Neuronal stem cell (in vitro differentiated cells): ENCODE measurements around the gene PSMA8. TPM values are rescaled to one million over a fixed set of nuclear protein-coding genes. Genes with fewer than 3 reads are reported as not detected.
A peak's percentile ranks its signal among the peaks of the same experiment; 100 is the strongest.

Source experiments
- DNase-seq: peaks from one replicate; pipeline ENCODE4 v3.0.0-alpha.2; 2013; ENCODE audit warnings: low spot score
- H2AFZ ChIP-seq: one replicate; pipeline ENCODE4 v1.6.1; 2013; ENCODE audit warnings: mild to moderate bottlenecking, low read length, inconsistent platforms
- H2AK5ac ChIP-seq: 2 replicates; pipeline ENCODE4 v1.6.1; 2013; ENCODE audit warnings: low read depth, mild to moderate bottlenecking, inconsistent platforms, low read length, moderate library complexity, mixed read lengths
- H2BK120ac ChIP-seq: 2 replicates; pipeline ENCODE4 v1.6.1; 2013; ENCODE audit warnings: low read depth, mild to moderate bottlenecking, inconsistent platforms, low read length, moderate library complexity, mixed read lengths
- H2BK12ac ChIP-seq: one replicate; pipeline ENCODE4 v1.6.1; 2013; ENCODE audit warnings: low read length, inconsistent platforms
- H2BK15ac ChIP-seq: 2 replicates; pipeline ENCODE4 v1.6.1; 2013; ENCODE audit warnings: mild to moderate bottlenecking, low read length, inconsistent platforms, mixed read lengths
- H2BK5ac ChIP-seq: one replicate; pipeline ENCODE4 v1.6.1; 2013; ENCODE audit warnings: inconsistent platforms, mild to moderate bottlenecking, low read length, moderate library complexity
- H3K14ac ChIP-seq: one replicate; pipeline ENCODE4 v1.6.1; 2013; ENCODE audit warnings: low read length, inconsistent platforms
- H3K18ac ChIP-seq: 2 replicates; pipeline ENCODE4 v1.6.1; 2013; ENCODE audit warnings: low read length, inconsistent platforms
- H3K23ac ChIP-seq: 2 replicates; pipeline ENCODE4 v1.6.1; 2013; ENCODE audit warnings: low read depth, mild to moderate bottlenecking, mixed read lengths, low read length, inconsistent platforms; ENCODE audit not compliant: poor library complexity
- H3K27ac ChIP-seq: replicated peaks from 3 replicates; pipeline ENCODE4 v1.5.1; 2013; ENCODE audit warnings: low read length, inconsistent platforms
- H3K27me3 ChIP-seq, 3 experiments: 2 replicates each; pipeline ENCODE4 v1.6.1; 2013; ENCODE audit warnings: low read length in 3 of 3, mild to moderate bottlenecking in 2 of 3, inconsistent platforms in 1 of 3, low read depth in 1 of 3, mixed read lengths in 1 of 3, moderate library complexity in 1 of 3; ENCODE audit not compliant: control insufficient read depth in 3 of 3, insufficient read depth in 3 of 3
- H3K36me3 ChIP-seq, 2 donors: replicated peaks in 1 of 2; 2 replicates each; pipeline ENCODE4 v1.6.1; 2013; ENCODE audit warnings: low read length in 2 of 2; ENCODE audit not compliant: control insufficient read depth in 2 of 2, insufficient read depth in 2 of 2
- H3K4ac ChIP-seq: 2 replicates; pipeline ENCODE4 v1.6.1; 2013; ENCODE audit warnings: inconsistent platforms, mild to moderate bottlenecking, low read length, moderate library complexity
- H3K4me1 ChIP-seq, 2 donors: 1 replicate in 1 of 2; 2 replicates in 1 of 2; pipeline ENCODE4 v1.6.1; 2013; ENCODE audit warnings: low read length in 2 of 2, low read depth in 1 of 2; ENCODE audit not compliant: control insufficient read depth in 2 of 2, insufficient read depth in 1 of 2
- H3K4me2 ChIP-seq: one replicate; pipeline ENCODE4 v1.6.1; 2013; ENCODE audit warnings: mild to moderate bottlenecking, low read length, inconsistent platforms; ENCODE audit not compliant: insufficient read depth, poor library complexity, severe bottlenecking
- H3K4me3 ChIP-seq, 2 donors: 2 replicates each; pipeline ENCODE4 v1.5.1; 2013; ENCODE audit warnings: low read length in 2 of 2, mild to moderate bottlenecking in 2 of 2, inconsistent platforms in 1 of 2, moderate library complexity in 1 of 2
- H3K79me1 ChIP-seq: one replicate; pipeline ENCODE4 v1.6.1; 2013; ENCODE audit warnings: low read depth, mild to moderate bottlenecking, inconsistent platforms, low read length, moderate library complexity
- H3K9ac ChIP-seq: one replicate; pipeline ENCODE4 v1.6.1; 2013; ENCODE audit warnings: mild to moderate bottlenecking, low read depth, low read length, inconsistent platforms; ENCODE audit not compliant: poor library complexity
- H3K9me3 ChIP-seq, 2 donors: replicated peaks in 1 of 2; 2 replicates each; pipeline versions ENCODE3 to v1.6.1; 2013; ENCODE audit warnings: low read length in 2 of 2, mild to moderate bottlenecking in 2 of 2, inconsistent platforms in 1 of 2, low read depth in 1 of 2, mixed read lengths in 1 of 2, moderate library complexity in 1 of 2; ENCODE audit not compliant: control insufficient read depth in 2 of 2, insufficient read depth in 1 of 2
- H4K8ac ChIP-seq: one replicate; pipeline ENCODE4 v1.6.1; 2013; ENCODE audit warnings: low read depth, mild to moderate bottlenecking, inconsistent platforms, low read length, moderate library complexity
- H4K91ac ChIP-seq: one replicate; pipeline ENCODE4 v1.6.1; 2013; ENCODE audit warnings: low read length, low read depth, mild to moderate bottlenecking, inconsistent platforms; ENCODE audit not compliant: poor library complexity
- WGBS, 2 donors: extraction: QIAGEN DNeasy Blood & Tissue Kit; methylation state at CpG; one replicate each; pipeline ENCODE4 v1.1.7; 2013; ENCODE audit warnings: missing lambda C conversion rate in 2 of 2, mixed read lengths in 1 of 2; ENCODE audit not compliant: insufficient read length in 2 of 2, insufficient replicate concordance in 1 of 2; ENCODE audit errors: extremely low coverage in 2 of 2; 5-methylcytosine and 5-hydroxymethylcytosine counted together
- polyA plus RNA-seq, 2 experiments: library from polyadenylated mRNA; stranded (reverse); fragments of 200-250 nt; gene quantifications; one replicate each; pipeline ENCODE4 v1.2.3, GENCODE V29; 2013

PSMA8 gene
- polyA plus RNA-seq (2013, experiment 1 of 2), result not detected
- polyA plus RNA-seq (2013, experiment 2 of 2), result not detected

DNA sequence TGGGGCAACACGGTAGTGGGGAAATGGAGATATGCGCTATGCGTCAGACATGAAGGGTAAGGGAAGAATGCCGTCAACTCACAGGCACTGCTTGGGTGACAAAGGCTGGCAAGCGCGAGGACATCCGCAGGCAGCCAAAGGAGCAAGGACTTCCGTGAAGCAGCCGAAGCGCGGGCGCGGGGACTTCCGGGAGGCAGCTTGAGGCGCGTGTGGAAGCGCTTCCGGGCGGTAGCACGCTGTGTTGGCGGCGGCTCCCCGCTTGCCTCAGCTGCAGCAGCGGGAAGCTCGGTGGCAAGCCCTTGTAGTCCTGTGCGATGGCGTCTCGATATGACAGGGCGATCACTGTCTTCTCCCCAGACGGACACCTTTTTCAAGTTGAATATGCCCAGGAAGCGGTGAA lies at the start of gene PSMA8:
Gene PSMA8, plus strand, starts transcription at position 218 of the 400 bp plus-strand sequence. Its CDS starts 97 bp downstream, at position 315.
- H4K8ac ChIP-seq, result no peak within 1 kb of the TSS
- H3K79me1 ChIP-seq, result no peaks in the 10 kb centered on the region
- H2BK15ac ChIP-seq, result peak within 1 kb of the TSS; percentile 27
- peak within 1 kb of the TSS; percentile 75 for H3K14ac ChIP-seq
- H3K18ac ChIP-seq, result peak within 1 kb of the TSS; percentile 80
- no peak within 1 kb of the TSS for H2BK5ac ChIP-seq
- H3K27ac ChIP-seq, result no peak within 1 kb of the TSS
- peak within 1 kb of the TSS; percentile 26 for H2BK120ac ChIP-seq
- H3K9ac ChIP-seq, result no peak within 1 kb of the TSS
- H3K36me3 ChIP-seq, result no peaks in the 10 kb centered on the region
- no CpG with 5 or more reads among the region's 31 CpGs for WGBS, 2 donors
- no peak within 1 kb of the TSS for H3K4ac ChIP-seq
- H3K9me3 ChIP-seq, result peaks cover 0 to 3% of the 10 kb centered on the region in 2 donors
- peak within 1 kb of the TSS; percentile 31 for H2AFZ ChIP-seq
- no peak for DNase-seq
- H3K4me1 ChIP-seq, result no peaks in the 10 kb centered on the region
- H3K23ac ChIP-seq, result peak within 1 kb of the TSS; percentile 75
- no peak within 1 kb of the TSS for H2AK5ac ChIP-seq
- peak within 1 kb of the TSS in 1 of 2 donors; percentile 19 for H3K4me3 ChIP-seq
- no peak within 1 kb of the TSS for H3K4me2 ChIP-seq
- no peak within 1 kb of the TSS for H4K91ac ChIP-seq
- H2BK12ac ChIP-seq, result no peak within 1 kb of the TSS
- H3K27me3 ChIP-seq, result peaks cover 0 to 2% (median 0%) of the 10 kb centered on the region in 3 experiments

DNA sequence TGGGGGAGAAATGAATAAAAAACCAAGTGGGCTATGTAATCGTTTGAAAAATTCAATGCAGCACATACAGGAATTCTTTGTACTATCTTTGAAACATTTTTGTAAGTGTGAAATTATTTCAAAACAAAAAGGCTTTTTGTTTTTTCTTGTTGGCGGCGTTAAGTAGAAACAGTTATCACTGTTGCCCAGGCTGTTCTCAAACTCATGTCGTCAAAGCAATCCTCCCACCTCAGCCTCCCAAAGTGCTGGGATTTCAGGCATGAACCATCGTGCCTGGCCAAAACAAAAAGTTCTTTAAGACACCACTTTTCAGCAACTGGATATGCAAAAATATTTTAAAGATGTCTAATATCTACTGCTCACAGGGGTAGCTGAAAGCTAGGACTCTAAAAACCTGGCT lies 48.6 kb upstream of the PSMA8 start:
- peaks cover 0 to 11% of the 10 kb centered on the region in 2 donors for H3K9me3 ChIP-seq
- H3K79me1 ChIP-seq, result peaks cover 2% of the 10 kb centered on the region
- H3K27me3 ChIP-seq, result no peaks in the 10 kb centered on the region
- no peak overlapping the region for H3K14ac ChIP-seq
- H2BK12ac ChIP-seq, result no peak overlapping the region
- no peak overlapping the region for H4K8ac ChIP-seq
- no peak overlapping the region for H3K4ac ChIP-seq
- H2BK5ac ChIP-seq, result no peak overlapping the region
- H3K23ac ChIP-seq, result no peak overlapping the region
- H3K9ac ChIP-seq, result no peak overlapping the region
- H3K4me3 ChIP-seq, result no peak overlapping the region
- H3K4me1 ChIP-seq, result peaks cover 0 to 6% of the 10 kb centered on the region in 2 donors
- no peak overlapping the region for H2AK5ac ChIP-seq
- H2AFZ ChIP-seq, result no peak overlapping the region
- H3K18ac ChIP-seq, result no peak overlapping the region
- no peak overlapping the region for H2BK120ac ChIP-seq
- peaks cover 6 to 74% of the 10 kb centered on the region in 2 donors for H3K36me3 ChIP-seq
- no CpG with 5 or more reads among the region's 5 CpGs for whole genome bisulfite sequencing, 2 donors
- H3K27ac ChIP-seq, result no peak overlapping the region
- H3K4me2 ChIP-seq, result no peak overlapping the region
- no peak overlapping the region for H4K91ac ChIP-seq
- H2BK15ac ChIP-seq, result no peak overlapping the region
- no peak for DNase-seq

DNA sequence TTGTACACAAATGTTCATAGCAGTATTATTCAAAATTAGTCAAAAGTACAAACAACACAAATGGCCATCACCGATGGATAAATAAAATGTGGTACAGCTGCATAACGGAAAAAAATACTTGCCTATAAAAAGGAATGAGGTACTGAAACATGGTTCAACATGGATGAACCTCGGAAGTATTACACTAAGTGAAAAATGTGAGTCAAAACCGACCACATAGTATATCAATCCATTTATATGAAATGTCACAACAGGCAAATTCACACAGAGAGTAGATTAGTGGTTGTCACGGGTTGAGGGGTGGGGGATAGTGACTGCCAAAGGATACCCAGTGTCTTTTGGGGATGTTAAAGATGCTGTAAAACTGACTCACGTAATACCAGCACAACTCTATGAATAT lies 46.7 kb upstream of the PSMA8 start:
- WGBS, 2 donors, result no CpG with 5 or more reads among the region's 6 CpGs

DNA sequence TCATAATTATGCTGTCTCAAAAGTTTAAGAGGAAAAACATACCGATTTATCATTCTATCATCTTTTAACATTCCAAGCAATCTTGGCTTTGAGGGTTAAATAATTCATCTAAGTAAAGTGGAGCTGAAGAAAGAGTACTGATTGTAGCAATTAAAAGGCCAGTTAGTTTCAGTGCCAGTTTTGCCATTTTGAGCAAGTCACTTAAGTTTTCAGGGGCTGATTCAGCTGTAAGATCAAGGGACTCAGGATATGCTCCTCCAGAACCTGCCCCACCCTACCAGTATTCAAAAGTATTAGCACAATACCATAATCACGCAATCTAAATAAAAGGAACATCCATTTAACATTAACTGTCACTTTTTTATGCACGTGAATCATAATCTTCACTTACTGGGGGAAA lies 45.2 kb upstream of the PSMA8 start:
- whole genome bisulfite sequencing, 2 donors, result 100% methylated on average over 2 of the region's 3 CpGs; no CpG with 5 or more reads in 1 of the 2 donors
- DNase-seq, result no peak

More for the DNA sequence above, 46.7 kb upstream of the PSMA8 start:
- Histone ChIP-seq H3K79me1 (peaks cover 1% of the 10 kb centered on the region), H3K23ac (no peak overlapping the region), H2BK120ac (no peak overlapping the region), H3K18ac (no peak overlapping the region), H3K4me2 (no peak overlapping the region), H3K4me1 (peaks cover 0 to 6% of the 10 kb centered on the region in 2 donors), H3K4me3 (no peak overlapping the region), H3K9ac (no peak overlapping the region), H4K91ac (no peak overlapping the region), H3K9me3 (peaks cover 0 to 3% of the 10 kb centered on the region in 2 donors), H3K27ac (no peak overlapping the region), H3K27me3 (no peaks in the 10 kb centered on the region), H2AK5ac (no peak overlapping the region), H2BK15ac (no peak overlapping the region), H4K8ac (no peak overlapping the region), H2BK12ac (no peak overlapping the region), H2AFZ (no peak overlapping the region), H2BK5ac (no peak overlapping the region), H3K36me3 (peaks cover 3 to 57% of the 10 kb centered on the region in 2 donors), H3K14ac (no peak overlapping the region), H3K4ac (no peak overlapping the region)
- no peak for DNase-seq

More for the DNA sequence above, 45.2 kb upstream of the PSMA8 start:
- peak overlapping the region in 1 of 2 donors; percentile 96 for H3K4me3 ChIP-seq
- no peak overlapping the region for H2BK120ac ChIP-seq
- H2AFZ ChIP-seq, result no peak overlapping the region
- H3K36me3 ChIP-seq, result peaks cover 2 to 42% of the 10 kb centered on the region in 2 donors
- H3K4me2 ChIP-seq, result no peak overlapping the region
- peaks cover 0 to 3% of the 10 kb centered on the region in 2 donors for H3K9me3 ChIP-seq
- H3K4ac ChIP-seq, result no peak overlapping the region
- H4K91ac ChIP-seq, result no peak overlapping the region
- no peak overlapping the region for H2BK12ac ChIP-seq
- H3K79me1 ChIP-seq, result peaks cover 1% of the 10 kb centered on the region
- no peak overlapping the region for H2AK5ac ChIP-seq
- H3K27me3 ChIP-seq, result peaks cover 0 to 3% (median 0%) of the 10 kb centered on the region in 3 experiments
- H3K27ac ChIP-seq, result no peak overlapping the region
- peaks cover 0 to 6% of the 10 kb centered on the region in 2 donors for H3K4me1 ChIP-seq
- H2BK5ac ChIP-seq, result no peak overlapping the region
- H2BK15ac ChIP-seq, result no peak overlapping the region
- no peak overlapping the region for H4K8ac ChIP-seq
- no peak overlapping the region for H3K18ac ChIP-seq
- no peak overlapping the region for H3K9ac ChIP-seq
- H3K23ac ChIP-seq, result no peak overlapping the region
- no peak overlapping the region for H3K14ac ChIP-seq
